Nephron progenitor cell (in vitro differentiated cells): ENCODE measurements around the gene AGAP1.

Experiments used
- DNase-seq: peaks from one replicate; pipeline ENCODE4 v3.0.0; 2021
- H3K27ac Mint-ChIP-seq: 2 replicates; pipeline ENCODE4 v1.8.0; 2021; ENCODE audit warnings: mild to moderate bottlenecking, moderate library complexity, mixed read lengths
- H3K27me3 Mint-ChIP-seq: 2 replicates; pipeline ENCODE4 v1.8.0; 2021; ENCODE audit warnings: mild to moderate bottlenecking, low read depth, mixed read lengths; ENCODE audit not compliant: poor library complexity
- H3K36me3 Mint-ChIP-seq: 2 replicates; pipeline ENCODE4 v1.8.0; 2021; ENCODE audit warnings: low read depth, mixed read lengths
- H3K4me1 Mint-ChIP-seq: 2 replicates; pipeline ENCODE4 v1.8.0; 2021; ENCODE audit warnings: mixed read lengths
- H3K4me3 Mint-ChIP-seq: 2 replicates; pipeline ENCODE4 v1.8.0; 2021; ENCODE audit warnings: mild to moderate bottlenecking, moderate library complexity, mixed read lengths
- H3K9me3 Mint-ChIP-seq: 2 replicates; pipeline ENCODE4 v1.8.0; 2021; ENCODE audit warnings: mild to moderate bottlenecking, moderate library complexity, mixed read lengths
- CTCF ChIP-seq: fragments of 200-600 bp; sonication (generic); IDR thresholded peaks from 2 replicates; pipeline ENCODE4 v1.5.0; 2021; ENCODE audit warnings: antibody characterized with exemption

Gene AGAP1

GRCh38 chr2:235716875-235717496 is 223.1 kb downstream of the AGAP1 start:
- Mint-ChIP-seq H3K36me3 (peaks cover 46% of the 10 kb centered on the region), H3K4me1 (peaks cover 39% of the 10 kb centered on the region), H3K9me3 (no peaks in the 10 kb centered on the region), H3K27ac (no peak overlapping the region), H3K4me3 (no peak overlapping the region), H3K27me3 (no peaks in the 10 kb centered on the region)
- TF ChIP-seq CTCF: no peak
- no peak for DNase-seq

GRCh38 chr2:235719146-235719942 is 225.5 kb downstream of the AGAP1 start:
- peaks cover 51% of the 10 kb centered on the region for H3K36me3 Mint-ChIP-seq
- H3K4me3 Mint-ChIP-seq: no peak overlapping the region
- DNase-seq: no peak
- peaks cover 22% of the 10 kb centered on the region for H3K4me1 Mint-ChIP-seq
- TF ChIP-seq CTCF: no peak
- no peaks in the 10 kb centered on the region for H3K9me3 Mint-ChIP-seq
- no peak overlapping the region for H3K27ac Mint-ChIP-seq
- H3K27me3 Mint-ChIP-seq: no peaks in the 10 kb centered on the region

- Mint-ChIP-seq H3K4me1 (peaks cover 15% of the 10 kb centered on the region), H3K36me3 (peaks cover 51% of the 10 kb centered on the region), H3K9me3 (no peaks in the 10 kb centered on the region), H3K27ac (no peak overlapping the region), H3K27me3 (no peaks in the 10 kb centered on the region), H3K4me3 (no peak overlapping the region)
- no peak for DNase-seq
- no peak for TF ChIP-seq CTCF
These were observed 227.8 kb downstream of the AGAP1 start for GRCh38 chr2:235721625-235722024.

GRCh38 chr2:235722869-235723268 is 229.0 kb downstream of the AGAP1 start:
- no peak for TF ChIP-seq CTCF

GRCh38 chr2:235723371-235723770 is 229.5 kb downstream of the AGAP1 start:
- H3K36me3 Mint-ChIP-seq: peaks cover 53% of the 10 kb centered on the region
- H3K27me3 Mint-ChIP-seq: peaks cover 3% of the 10 kb centered on the region
- H3K27ac Mint-ChIP-seq: no peak overlapping the region
- H3K4me3 Mint-ChIP-seq: no peak overlapping the region
- H3K4me1 Mint-ChIP-seq: peaks cover 32% of the 10 kb centered on the region
- no peak for DNase-seq
- no peaks in the 10 kb centered on the region for H3K9me3 Mint-ChIP-seq
- TF ChIP-seq CTCF: no peak

More at GRCh38 chr2:235722869-235723268, 229.0 kb downstream of the AGAP1 start:
- peaks cover 3% of the 10 kb centered on the region for H3K27me3 Mint-ChIP-seq
- H3K4me1 Mint-ChIP-seq: peaks cover 27% of the 10 kb centered on the region
- H3K36me3 Mint-ChIP-seq: peaks cover 56% of the 10 kb centered on the region
- no peak overlapping the region for H3K4me3 Mint-ChIP-seq
- H3K9me3 Mint-ChIP-seq: no peaks in the 10 kb centered on the region
- H3K27ac Mint-ChIP-seq: no peak overlapping the region
- no peak for DNase-seq
